Keratinocyte (primary cell): ENCODE results near the gene IDE. TPM values are rescaled to one million over a fixed set of nuclear protein-coding genes. Genes with fewer than 3 reads are reported as not detected.

Source experiments
- DNase-seq: peaks from one replicate; pipeline ENCODE4 v3.0.0-alpha.2; 2011; ENCODE audit warnings: low read depth, missing footprints, low spot score
- FAIRE-seq: peaks from 2 replicates; lab custom pipeline; 2011; peaks lifted over from hg19 to GRCh38; lab: Jason Lieb, UNC
- H2AFZ ChIP-seq: 2 replicates; pipeline ENCODE4 v1.6.0; 2012; ENCODE audit warnings: low read length, control low read depth, inconsistent platforms; ENCODE audit not compliant: control insufficient read depth
- H3K27ac ChIP-seq: 2 replicates; pipeline ENCODE4 v1.5.1; 2011; ENCODE audit warnings: low read length; ENCODE audit not compliant: control insufficient read depth, insufficient read depth
- H3K27me3 ChIP-seq: 3 replicates; pipeline ENCODE4 v1.6.0; 2011; ENCODE audit warnings: low read length; ENCODE audit not compliant: control insufficient read depth, insufficient read depth; ENCODE audit errors: extremely low read depth
- H3K36me3 ChIP-seq, 2 experiments: 2 replicates in 1 of 2; 3 replicates in 1 of 2; pipeline ENCODE4 v1.5.1; 2011; ENCODE audit warnings: low read length in 2 of 2, mild to moderate bottlenecking in 1 of 2; ENCODE audit not compliant: control insufficient read depth in 2 of 2, insufficient read depth in 2 of 2; ENCODE audit errors: extremely low read depth in 1 of 2
- H3K4me1 ChIP-seq: 3 replicates; pipeline ENCODE4 v1.5.1; 2011; ENCODE audit warnings: low read length; ENCODE audit not compliant: control insufficient read depth, insufficient read depth; ENCODE audit errors: extremely low read depth
- H3K4me2 ChIP-seq: 3 replicates; pipeline ENCODE4 v1.6.0; 2011; ENCODE audit warnings: low read depth, low read length; ENCODE audit not compliant: control insufficient read depth, insufficient read depth; ENCODE audit errors: extremely low read depth
- H3K4me3 ChIP-seq, 3 experiments: fragments of 200-600 bp in 1 of 3; sonication (generic) in 1 of 3; 2 replicates in 2 of 3; 3 replicates in 1 of 3; pipeline ENCODE4 v1.5.1; 2011 to 2016; ENCODE audit warnings: low read length in 3 of 3, mild to moderate bottlenecking in 3 of 3, control low read depth in 2 of 3, inconsistent platforms in 1 of 3, low read depth in 1 of 3, mixed read lengths in 1 of 3, mixed run types in 1 of 3, moderate library complexity in 1 of 3; ENCODE audit not compliant: control insufficient read depth in 2 of 3, insufficient read depth in 2 of 3; ENCODE audit errors: extremely low read depth in 1 of 3
- H3K79me2 ChIP-seq: 2 replicates; pipeline ENCODE4 v1.6.0; 2012; ENCODE audit warnings: low read length; ENCODE audit not compliant: control insufficient read depth, insufficient read depth
- H3K9ac ChIP-seq: 3 replicates; pipeline ENCODE4 v1.6.0; 2011; ENCODE audit warnings: low read length; ENCODE audit not compliant: control insufficient read depth, insufficient read depth; ENCODE audit errors: extremely low read depth
- H3K9me1 ChIP-seq: 3 replicates; pipeline ENCODE4 v1.6.0; 2011; ENCODE audit warnings: low read length; ENCODE audit not compliant: control insufficient read depth, insufficient read depth; ENCODE audit errors: extremely low read depth
- H3K9me3 ChIP-seq: 2 replicates; pipeline ENCODE4 v1.5.1; 2012; ENCODE audit warnings: low read depth, low read length; ENCODE audit not compliant: control insufficient read depth
- H4K20me1 ChIP-seq: 3 replicates; pipeline ENCODE4 v1.6.0; 2011; ENCODE audit warnings: low read length; ENCODE audit not compliant: control insufficient read depth, insufficient read depth; ENCODE audit errors: extremely low read depth
- CTCF ChIP-seq, 3 experiments: IDR thresholded peaks in 1 of 3; conservative IDR thresholded peaks in 1 of 3; optimal IDR thresholded peaks in 1 of 3; 2 replicates in 2 of 3; 3 replicates in 1 of 3; pipeline versions ENCODE3 to v1.5.1; 2011; ENCODE audit warnings: low read length in 3 of 3, mild to moderate bottlenecking in 3 of 3, moderate library complexity in 2 of 3, control low read depth in 1 of 3, inconsistent platforms in 1 of 3; ENCODE audit not compliant: insufficient read depth in 2 of 3; ENCODE audit errors: extremely low read depth in 1 of 3
- EZH2 ChIP-seq: IDR thresholded peaks from one replicate; pipeline ENCODE4 v1.6.1; 2012; ENCODE audit warnings: inconsistent platforms, mild to moderate bottlenecking, low read length, moderate library complexity
- dilution Hi-C: fragments of 300-500 bp; cut with MboI; formaldehyde crosslinking; loops from one replicate; pipeline ENCODE4 v1.7.0; 2020; ENCODE audit warnings: low sequenced_read_pairs; ENCODE audit not compliant: extremely low pct_ligation_motif_present
- polyA plus RNA-seq, 5 experiments: library from polyadenylated mRNA; depleted of rRNA in 3 of 5; stranded (reverse) in 3 of 5; stranded (forward) in 1 of 5; unstranded in 1 of 5; fragments of >200 nt; gene quantifications; 1 replicate in 1 of 5; 2 replicates in 3 of 5; 3 replicates in 1 of 5; pipeline versions ENCODE4 v1.2.1 to v1.2.3, GENCODE V29; 2011 to 2012; ENCODE audit warnings: missing spikeins in 2 of 5, low read depth in 1 of 5, low replicate concordance in 1 of 5

IDE gene
- polyA plus RNA-seq, 1 donor (not counting 4 experiments of a cell fraction or from before 2014, with no cell fraction given): 24.4 TPM

GRCh38 chr10:92440578-92440977, 133.3 kb downstream of the IDE start:
- FAIRE-seq: no peak
- DNase-seq: no peak

GRCh38 chr10:92438220-92438619, 135.7 kb downstream of the IDE start:
- Histone ChIP-seq H3K4me2 (no peak overlapping the region), H3K27ac (no peak overlapping the region), H3K79me2 (no peaks in the 10 kb centered on the region), H3K9me3 (no peaks in the 10 kb centered on the region), H3K9me1 (no peaks in the 10 kb centered on the region), H3K4me3 (no peak overlapping the region), H3K9ac (no peak overlapping the region), H3K36me3 (no peaks in the 10 kb centered on the region), H3K4me1 (no peaks in the 10 kb centered on the region), H4K20me1 (peaks cover 2% of the 10 kb centered on the region), H3K27me3 (no peaks in the 10 kb centered on the region), H2AFZ (no peak overlapping the region)
- FAIRE-seq: no peak
- DNase-seq: no peak
- dilution Hi-C loops: no loop called here
- TF ChIP-seq EZH2 (no peak), CTCF (optimal IDR thresholded peaks at IDR 0.05 in 1 of 3, IDR thresholded peaks at IDR 0.05 in 1 of 3, conservative IDR thresholded peaks at IDR 0.05 in 1 of 3; ENCODE audit: extremely low read depth in 1 of 3, insufficient read depth in 2 of 3, low read length in 3 of 3) (no peak)

More at GRCh38 chr10:92440578-92440977, 133.3 kb downstream of the IDE start:
- no peak overlapping the region for H3K4me3 ChIP-seq
- no peaks in the 10 kb centered on the region for H3K36me3 ChIP-seq
- no peak overlapping the region for H3K9ac ChIP-seq
- no peak overlapping the region for H3K4me2 ChIP-seq
- no peaks in the 10 kb centered on the region for H3K4me1 ChIP-seq
- no peaks in the 10 kb centered on the region for H3K9me3 ChIP-seq
- no peak overlapping the region for H2AFZ ChIP-seq
- H4K20me1 ChIP-seq: peaks cover 2% of the 10 kb centered on the region
- no peak overlapping the region for H3K27ac ChIP-seq
- no peaks in the 10 kb centered on the region for H3K27me3 ChIP-seq
- H3K79me2 ChIP-seq: no peaks in the 10 kb centered on the region
- dilution Hi-C loops: no loop called here
- no peaks in the 10 kb centered on the region for H3K9me1 ChIP-seq
- no peak for TF ChIP-seq EZH2
- TF ChIP-seq CTCF (optimal IDR thresholded peaks at IDR 0.05 in 1 of 3, IDR thresholded peaks at IDR 0.05 in 1 of 3, conservative IDR thresholded peaks at IDR 0.05 in 1 of 3; ENCODE audit: extremely low read depth in 1 of 3, insufficient read depth in 2 of 3, low read length in 3 of 3): no peak
